ENCODE results near the gene CLRN2. TPM values are rescaled to one million over a fixed set of nuclear protein-coding genes. Genes with fewer than 3 reads are reported as not detected.

The CLRN2 gene
- total and polyA plus RNA-seq, 4 donors: 0.19 TPM; not detected in 3

DNA sequence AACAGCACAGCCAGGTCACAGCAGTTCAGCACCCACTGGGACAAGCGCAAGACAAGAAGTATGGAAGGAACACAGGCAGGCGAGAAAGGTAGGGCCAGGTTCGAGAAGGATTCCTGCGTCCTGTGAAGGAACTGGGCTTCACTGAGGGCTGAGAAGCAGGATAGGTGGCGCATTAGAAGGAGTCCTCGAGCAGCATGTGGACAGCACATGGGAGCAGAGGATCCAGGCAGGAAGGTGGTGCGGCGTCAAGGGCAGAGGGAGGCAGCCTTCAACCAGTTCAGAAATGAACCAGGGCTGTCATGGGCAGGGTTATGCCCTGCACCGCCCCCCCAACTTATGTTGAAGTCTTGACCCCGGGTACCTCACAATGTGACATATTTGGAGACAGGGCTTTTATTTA lies 31.3 kb downstream of the CLRN2 start:
- TF ChIP-seq EGR1 (IDR thresholded peaks at IDR 0.05; ENCODE audit: low read depth in 2 of 2): no peak
- TF ChIP-seq, protein P1, sequence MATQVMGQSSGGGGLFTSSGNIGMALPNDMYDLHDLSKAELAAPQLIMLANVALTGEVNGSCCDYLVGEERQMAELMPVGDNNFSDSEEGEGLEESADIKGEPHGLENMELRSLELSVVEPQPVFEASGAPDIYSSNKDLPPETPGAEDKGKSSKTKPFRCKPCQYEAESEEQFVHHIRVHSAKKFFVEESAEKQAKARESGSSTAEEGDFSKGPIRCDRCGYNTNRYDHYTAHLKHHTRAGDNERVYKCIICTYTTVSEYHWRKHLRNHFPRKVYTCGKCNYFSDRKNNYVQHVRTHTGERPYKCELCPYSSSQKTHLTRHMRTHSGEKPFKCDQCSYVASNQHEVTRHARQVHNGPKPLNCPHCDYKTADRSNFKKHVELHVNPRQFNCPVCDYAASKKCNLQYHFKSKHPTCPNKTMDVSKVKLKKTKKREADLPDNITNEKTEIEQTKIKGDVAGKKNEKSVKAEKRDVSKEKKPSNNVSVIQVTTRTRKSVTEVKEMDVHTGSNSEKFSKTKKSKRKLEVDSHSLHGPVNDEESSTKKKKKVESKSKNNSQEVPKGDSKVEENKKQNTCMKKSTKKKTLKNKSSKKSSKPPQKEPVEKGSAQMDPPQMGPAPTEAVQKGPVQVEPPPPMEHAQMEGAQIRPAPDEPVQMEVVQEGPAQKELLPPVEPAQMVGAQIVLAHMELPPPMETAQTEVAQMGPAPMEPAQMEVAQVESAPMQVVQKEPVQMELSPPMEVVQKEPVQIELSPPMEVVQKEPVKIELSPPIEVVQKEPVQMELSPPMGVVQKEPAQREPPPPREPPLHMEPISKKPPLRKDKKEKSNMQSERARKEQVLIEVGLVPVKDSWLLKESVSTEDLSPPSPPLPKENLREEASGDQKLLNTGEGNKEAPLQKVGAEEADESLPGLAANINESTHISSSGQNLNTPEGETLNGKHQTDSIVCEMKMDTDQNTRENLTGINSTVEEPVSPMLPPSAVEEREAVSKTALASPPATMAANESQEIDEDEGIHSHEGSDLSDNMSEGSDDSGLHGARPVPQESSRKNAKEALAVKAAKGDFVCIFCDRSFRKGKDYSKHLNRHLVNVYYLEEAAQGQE (IDR thresholded peaks at IDR 0.05): no peak
- no peak for TF ChIP-seq JUND (IDR thresholded peaks at IDR 0.05)
- TF ChIP-seq NR2F2 (IDR thresholded peaks at IDR 0.05): no peak
- no peak for TF ChIP-seq ZBTB33 (IDR thresholded peaks at IDR 0.05)
- no peak for TF ChIP-seq RXRA (IDR thresholded peaks at IDR 0.05)
- TF ChIP-seq FOXA1 (IDR thresholded peaks at IDR 0.05): no peak
- no peak for TF ChIP-seq TAF1 (conservative IDR thresholded peaks at IDR 0.05)
- TF ChIP-seq, protein P2, sequence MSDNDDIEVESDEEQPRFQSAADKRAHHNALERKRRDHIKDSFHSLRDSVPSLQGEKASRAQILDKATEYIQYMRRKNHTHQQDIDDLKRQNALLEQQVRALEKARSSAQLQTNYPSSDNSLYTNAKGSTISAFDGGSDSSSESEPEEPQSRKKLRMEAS (IDR thresholded peaks at IDR 0.05): no peak
- TF ChIP-seq SP1 (IDR thresholded peaks at IDR 0.05): no peak
- no peak for TF ChIP-seq HNF4A (conservative IDR thresholded peaks at IDR 0.05)
- no peak for TF ChIP-seq FOXA2 (IDR thresholded peaks at IDR 0.05)
- TF ChIP-seq HNF4G (IDR thresholded peaks at IDR 0.05): no peak
- no peak for TF ChIP-seq RAD21 (IDR thresholded peaks at IDR 0.05)
- TF ChIP-seq GABPA (IDR thresholded peaks at IDR 0.05 in 1 of 2, conservative IDR thresholded peaks at IDR 0.05 in 1 of 2): no peak
- TF ChIP-seq ATF3 (IDR thresholded peaks at IDR 0.05): no peak
- no peak for TF ChIP-seq CTCF (IDR thresholded peaks at IDR 0.05; ENCODE audit: low read depth, low read length, missing input control)
- TF ChIP-seq YY1 (IDR thresholded peaks at IDR 0.05): no peak

More for the DNA sequence above, 31.3 kb downstream of the CLRN2 start:
- no peak overlapping the region for H3K27ac ChIP-seq (ENCODE audit: low read depth in 1 of 2, low read length in 2 of 2)
- DNase-seq (ENCODE audit: low spot score): no peak
- H3K4me1 ChIP-seq (ENCODE audit: control insufficient read depth in 4 of 4, insufficient read depth in 4 of 4, low read length in 3 of 4): no peaks in the 10 kb centered on the region
- H3K9ac ChIP-seq (ENCODE audit: low read depth in 1 of 2, low read length in 2 of 2): no peak overlapping the region
- H3K36me3 ChIP-seq (ENCODE audit: control insufficient read depth in 4 of 4, insufficient read depth in 3 of 4, low read depth in 1 of 4, low read length in 3 of 4): no peaks in the 10 kb centered on the region
- WGBS: 93% methylated on average over 10 of the region's 10 CpGs
- no peaks in the 10 kb centered on the region for H3K9me3 ChIP-seq (ENCODE audit: control insufficient read depth in 4 of 4, low read length in 3 of 4)
- no peak overlapping the region for H3K4me3 ChIP-seq (ENCODE audit: low read depth in 1 of 3, low read length in 3 of 3)
- H3K27me3 ChIP-seq (ENCODE audit: control insufficient read depth in 4 of 4, insufficient read depth in 4 of 4, low read length in 3 of 4): no peaks in the 10 kb centered on the region

Measured in liver (tissue), 9 donors.